WTC11 (cell line): ENCODE data around the gene DBH.

Experiments
- CREB1 ChIP-seq: sonication (generic); formaldehyde crosslinking; IDR thresholded peaks from 2 replicates; pipeline ENCODE4 v1.8.0; 2023; ENCODE audit warnings: mild to moderate bottlenecking, missing genetic modification reagents
- CTCF ChIP-seq: fragments of 200-600 bp; IDR thresholded peaks from 2 replicates; pipeline ENCODE4 v1.8.0; 2022; ENCODE audit warnings: antibody characterized with exemption
- E2F1 ChIP-seq: sonication (generic); formaldehyde crosslinking; IDR thresholded peaks from 2 replicates; pipeline ENCODE4 v1.8.0; 2022; ENCODE audit warnings: mild to moderate bottlenecking, missing genetic modification reagents
- E2F4 ChIP-seq: sonication (generic); formaldehyde crosslinking; IDR thresholded peaks from 2 replicates; pipeline ENCODE4 v1.8.1; 2022; ENCODE audit warnings: low read depth, mild to moderate bottlenecking, moderate library complexity, missing genetic modification reagents, borderline replicate concordance
- ELF4 ChIP-seq: sonication (generic); formaldehyde crosslinking; IDR thresholded peaks from 2 replicates; pipeline ENCODE4 v1.8.1; 2022; ENCODE audit warnings: low read depth, mild to moderate bottlenecking, moderate library complexity, missing genetic modification reagents
- HMGXB4 ChIP-seq: sonication (generic); formaldehyde crosslinking; IDR thresholded peaks from 2 replicates; pipeline ENCODE4 v1.8.1; 2023; ENCODE audit warnings: mild to moderate bottlenecking, moderate library complexity, missing genetic modification reagents
- JUN ChIP-seq: sonication (generic); formaldehyde crosslinking; IDR thresholded peaks from 2 replicates; pipeline ENCODE4 v1.8.0; 2023; ENCODE audit warnings: mild to moderate bottlenecking, missing genetic modification reagents
- NR2C2 ChIP-seq: sonication (generic); formaldehyde crosslinking; IDR thresholded peaks from 2 replicates; pipeline ENCODE4 v1.8.0; 2022; ENCODE audit warnings: mild to moderate bottlenecking, missing genetic modification reagents
- TEAD4 ChIP-seq: sonication (generic); formaldehyde crosslinking; IDR thresholded peaks from 2 replicates; pipeline ENCODE4 v1.8.0; 2022; ENCODE audit warnings: mild to moderate bottlenecking, missing genetic modification reagents
- ZNF423 ChIP-seq: fragments of 250-450 bp; sonication (Bioruptor Pico); IDR thresholded peaks from 2 replicates; pipeline ENCODE4 v2.1.2; 2022; ENCODE audit warnings: mild to moderate bottlenecking, moderate library complexity
- ZNF425 ChIP-seq: fragments of 250-450 bp; sonication (Bioruptor Pico); conservative IDR thresholded peaks from 2 replicates; pipeline ENCODE4 v1.9.0; 2021; ENCODE audit warnings: mild to moderate bottlenecking

GRCh38 chr9:133680250-133680975 lies 44.2 kb downstream of the DBH start:
- TF ChIP-seq CTCF, result no peak
- no peak for TF ChIP-seq ZNF423 (CRISPR knock-in tag)
- no peak for TF ChIP-seq ZNF425 (CRISPR knock-in tag)
- TF ChIP-seq NR2C2 (CRISPR knock-in tag), result no peak
- TF ChIP-seq E2F4 (CRISPR knock-in tag), result no peak
- TF ChIP-seq HMGXB4 (CRISPR knock-in tag), result no peak
- no peak for TF ChIP-seq E2F1
- no peak for TF ChIP-seq ELF4 (CRISPR knock-in tag)
- no peak for TF ChIP-seq TEAD4 (CRISPR knock-in tag)
- TF ChIP-seq CREB1, result no peak
- TF ChIP-seq JUN (CRISPR knock-in tag), result no peak
